OCI-LY3 (cell line): Measurements from ENCODE around the gene NSG1.

Experiments
- H2AFZ ChIP-seq: fragments of 200-600, 300-600 bp; shearing (Covaris generic); 2 replicates; pipeline ENCODE4 v1.6.0; 2014; ENCODE audit warnings: antibody characterized with exemption, low read depth, low read length
- H3K27ac ChIP-seq: fragments of 200-600, 300-600 bp; sonication (generic); 2 replicates; pipeline ENCODE4 v1.5.1; 2014; ENCODE audit warnings: mild to moderate bottlenecking, low read length, moderate library complexity, mixed read lengths
- H3K27me3 ChIP-seq: fragments of 200-600, 300-600 bp; sonication (generic); 2 replicates; pipeline ENCODE4 v1.6.1; 2014; ENCODE audit warnings: low read depth, low read length, mixed read lengths
- H3K36me3 ChIP-seq: fragments of 200-600, 300-600 bp; sonication (generic); replicated peaks from 2 replicates; pipeline ENCODE3; 2014; ENCODE audit warnings: low read depth, low read length, mixed read lengths
- H3K4me1 ChIP-seq: fragments of 300-600, 200-600 bp; sonication (generic); 2 replicates; pipeline ENCODE4 v1.6.1; 2014; ENCODE audit warnings: low read length, mixed read lengths
- H3K4me2 ChIP-seq: fragments of 200-600, 300-600 bp; sonication (generic); 2 replicates; pipeline ENCODE4 v1.6.1; 2014; ENCODE audit warnings: low read length, mixed read lengths
- H3K4me3 ChIP-seq: fragments of 300-600, 200-600 bp; sonication (generic); 2 replicates; pipeline ENCODE4 v1.5.1; 2014; ENCODE audit warnings: antibody characterized with exemption, mild to moderate bottlenecking, low read length, moderate library complexity
- H3K79me2 ChIP-seq: fragments of 300-600, 200-600 bp; shearing (Covaris generic); 2 replicates; pipeline ENCODE4 v1.6.1; 2014; ENCODE audit warnings: mild to moderate bottlenecking, low read length, mixed read lengths
- H3K9ac ChIP-seq: fragments of 300-600, 200-600 bp; shearing (Covaris generic); 2 replicates; pipeline ENCODE4 v1.6.0; 2014; ENCODE audit warnings: mild to moderate bottlenecking, low read length, moderate library complexity
- H3K9me3 ChIP-seq: fragments of 200-600, 300-600 bp; shearing (Covaris generic); 2 replicates; pipeline ENCODE4 v1.6.1; 2014; ENCODE audit warnings: low read length, mixed read lengths; ENCODE audit not compliant: insufficient read depth
- H4K20me1 ChIP-seq: fragments of 200-600, 300-600 bp; sonication (generic); 2 replicates; pipeline ENCODE4 v1.6.1; 2016; ENCODE audit warnings: low read length, mixed read lengths; ENCODE audit not compliant: insufficient read depth
- CTCF ChIP-seq: fragments of 200-600, 300-600 bp; sonication (generic); IDR thresholded peaks from 2 replicates; pipeline ENCODE4 v1.5.1; 2014; ENCODE audit warnings: antibody characterized with exemption, low read length, low read depth
- EZH2phosphoT487 ChIP-seq: fragments of 200-600 bp; shearing (Covaris generic); IDR thresholded peaks from 2 replicates; pipeline ENCODE4 v1.6.1; 2018; ENCODE audit warnings: antibody characterized with exemption, mixed run types, low read depth

NSG1 gene

GRCh38 chr4:4413806-4414205 lies 26.9 kb downstream of the NSG1 start:
- no peak overlapping the region for H3K9ac ChIP-seq
- H3K27me3 ChIP-seq = peaks cover 2% of the 10 kb centered on the region; the same call in 1 of the 2 replicates
- no peak overlapping the region for H3K27ac ChIP-seq
- no peaks in the 10 kb centered on the region for H3K4me1 ChIP-seq
- no peaks in the 10 kb centered on the region for H3K79me2 ChIP-seq
- no peaks in the 10 kb centered on the region for H4K20me1 ChIP-seq
- no peaks in the 10 kb centered on the region for H3K9me3 ChIP-seq
- H2AFZ ChIP-seq = no peak overlapping the region
- TF ChIP-seq CTCF (no peak), EZH2phosphoT487 (no peak)
- H3K4me2 ChIP-seq = no peak overlapping the region
- peaks cover 3% of the 10 kb centered on the region for H3K36me3 ChIP-seq
- H3K4me3 ChIP-seq = no peak overlapping the region

GRCh38 chr4:4415107-4415805 lies 28.4 kb downstream of the NSG1 start:
- no peak overlapping the region for H2AFZ ChIP-seq
- H3K27me3 ChIP-seq = no peaks in the 10 kb centered on the region
- no peak for TF ChIP-seq CTCF
- no peak for TF ChIP-seq EZH2phosphoT487

DNA sequence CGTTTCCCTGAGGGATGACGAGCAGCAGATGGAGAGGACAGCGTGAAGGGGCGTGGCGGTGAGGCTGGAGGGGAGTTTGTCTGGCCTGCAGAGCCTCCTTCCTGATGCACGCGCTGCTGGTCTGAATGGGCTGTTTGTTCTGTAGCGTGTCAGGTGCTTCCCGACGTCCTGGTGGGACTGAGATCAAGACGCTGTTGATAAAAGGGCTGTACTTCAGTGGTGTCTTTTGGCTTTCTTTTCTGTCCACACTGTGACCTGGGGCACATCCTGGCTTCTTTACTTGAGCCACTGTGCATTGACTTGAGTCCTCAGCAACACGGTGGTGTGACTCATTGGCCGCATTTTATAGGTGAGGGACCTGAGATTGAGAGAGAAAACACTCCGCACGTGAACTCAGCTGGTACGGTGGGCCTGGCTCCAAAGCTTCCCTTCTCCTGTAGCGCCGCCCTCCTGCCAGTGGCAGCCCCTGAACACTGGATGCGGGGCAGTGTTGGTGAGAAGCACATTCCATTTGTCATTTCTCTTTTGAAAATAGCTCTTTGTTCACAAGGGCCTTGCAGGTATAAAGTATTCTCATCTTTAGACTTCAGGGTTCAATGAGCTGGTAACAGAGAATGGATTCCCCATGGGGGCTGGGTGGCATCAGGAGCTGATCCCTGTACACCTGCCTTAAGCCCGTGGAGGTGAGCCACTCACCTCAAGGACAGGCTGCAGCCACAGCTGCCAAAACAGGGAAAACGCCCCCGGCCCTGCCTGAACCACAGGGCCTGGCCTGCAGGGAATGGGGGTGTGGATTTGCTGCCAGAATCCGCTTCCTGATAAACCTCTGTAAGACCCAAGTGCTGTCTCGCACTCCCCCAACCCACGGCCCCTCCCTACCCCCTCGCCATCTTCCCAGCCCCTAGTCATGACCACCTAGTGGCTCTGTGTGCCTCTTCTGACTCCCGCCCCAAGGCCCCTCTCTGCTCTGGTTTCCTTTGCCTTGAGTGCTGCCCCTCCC lies 29.2 kb downstream of the NSG1 start:
- Histone ChIP-seq H3K4me3 (no peak overlapping the region), H3K4me1 (no peaks in the 10 kb centered on the region)
- TF ChIP-seq CTCF (no peak), EZH2phosphoT487 (no peak)

More at GRCh38 chr4:4415107-4415805, 28.4 kb downstream of the NSG1 start:
- Histone ChIP-seq H3K4me2 (no peak overlapping the region), H3K9ac (no peak overlapping the region), H3K27ac (no peak overlapping the region), H3K36me3 (peaks cover 14% of the 10 kb centered on the region), H3K9me3 (no peaks in the 10 kb centered on the region), H3K79me2 (no peaks in the 10 kb centered on the region), H3K4me1 (no peaks in the 10 kb centered on the region), H4K20me1 (no peaks in the 10 kb centered on the region), H3K4me3 (no peak overlapping the region)

DNA sequence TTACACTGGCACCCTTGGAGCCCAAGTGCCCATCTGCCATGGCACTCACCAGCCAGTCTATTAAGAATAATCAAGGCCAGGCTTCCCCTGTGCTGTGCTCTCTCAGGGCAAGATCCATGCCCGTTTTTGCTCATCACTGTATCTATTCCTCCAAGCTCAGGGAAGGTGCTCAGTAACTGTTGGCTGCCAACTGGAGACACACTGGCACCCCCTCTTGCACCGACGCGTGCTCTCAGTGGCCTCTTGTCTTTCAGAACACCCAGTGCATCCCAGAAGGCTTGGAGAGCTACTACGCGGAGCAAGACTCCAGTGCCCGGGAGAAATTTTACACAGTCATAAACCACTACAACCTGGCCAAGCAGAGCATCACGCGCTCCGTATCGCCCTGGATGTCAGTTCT lies 30.1 kb downstream of the NSG1 start:
- no peak for TF ChIP-seq CTCF
- no peak for TF ChIP-seq EZH2phosphoT487
- Histone ChIP-seq H2AFZ (no peak overlapping the region), H3K36me3 (peaks cover 21% of the 10 kb centered on the region)

More for the DNA sequence above, 29.2 kb downstream of the NSG1 start:
- Histone ChIP-seq H3K79me2 (no peaks in the 10 kb centered on the region), H3K9ac (no peak overlapping the region), H2AFZ (no peak overlapping the region), H3K4me2 (no peak overlapping the region), H4K20me1 (no peaks in the 10 kb centered on the region), H3K9me3 (no peaks in the 10 kb centered on the region), H3K27ac (no peak overlapping the region), H3K36me3 (peaks cover 18% of the 10 kb centered on the region), H3K27me3 (no peaks in the 10 kb centered on the region)

More for the DNA sequence above, 30.1 kb downstream of the NSG1 start:
- Histone ChIP-seq H3K9me3 (no peaks in the 10 kb centered on the region), H3K9ac (no peak overlapping the region), H3K27me3 (no peaks in the 10 kb centered on the region), H3K4me3 (no peak overlapping the region), H3K4me2 (no peak overlapping the region), H3K79me2 (no peaks in the 10 kb centered on the region), H3K27ac (no peak overlapping the region), H4K20me1 (no peaks in the 10 kb centered on the region), H3K4me1 (no peaks in the 10 kb centered on the region)
